GM10266 (cell line): ENCODE measurements around the gene TBX4.
"Not testable (repeated sequence)": the region's sequence is repeated elsewhere in the genome, so short reads cannot be mapped to it uniquely, and the experiment has no call there.

Experiments used
- DNase-seq: peaks from one replicate; pipeline ENCODE4 v3.0.0; 2012; ENCODE audit errors: extremely low spot score
- CTCF ChIP-seq: IDR thresholded peaks from 2 replicates; pipeline ENCODE4 v1.5.1; 2012; ENCODE audit warnings: mild to moderate bottlenecking, low read depth; ENCODE audit not compliant: control insufficient read depth, insufficient read depth; ENCODE audit errors: missing control alignments

Gene TBX4

GRCh38 chr17:61489719-61490490 is 37.7 kb downstream of the TBX4 start:
- no peak for DNase-seq
- TF ChIP-seq CTCF, result no peak

- DNase-seq, result no peak
- no peak for TF ChIP-seq CTCF
Observed at GRCh38 chr17:61490540-61490975, 38.3 kb downstream of the TBX4 start.

GRCh38 chr17:61491981-61492380 is 39.8 kb downstream of the TBX4 start:
- DNase-seq, result no peak

GRCh38 chr17:61492759-61493526 is 40.7 kb downstream of the TBX4 start:
- DNase-seq, result no peak
- TF ChIP-seq CTCF, result no peak

More at GRCh38 chr17:61491981-61492380, 39.8 kb downstream of the TBX4 start:
- TF ChIP-seq CTCF, result no peak

- not testable (repeated sequence) for DNase-seq
Observed at GRCh38 chr17:61493830-61494324, 41.7 kb downstream of the TBX4 start.

GRCh38 chr17:61494325-61495160 is 42.3 kb downstream of the TBX4 start:
- DNase-seq, result no peak

More at GRCh38 chr17:61494325-61495160, 42.3 kb downstream of the TBX4 start:
- TF ChIP-seq CTCF, result no peak
